ENCODE data around the gene STAU1. TPM values are rescaled to one million over a fixed set of nuclear protein-coding genes. Genes with fewer than 3 reads are reported as not detected.

STAU1 gene
- polyA plus RNA-seq, 1 donor (not counting 4 experiments of a cell fraction or from before 2014, with no cell fraction given): 55.3 TPM

GRCh38 chr20:49096203-49096730 lies 91.9 kb downstream of the STAU1 start:
- H3K27ac ChIP-seq (ENCODE audit: control insufficient read depth, insufficient read depth, low read length): no peak overlapping the region
- H3K9me1 ChIP-seq (ENCODE audit: control insufficient read depth, extremely low read depth, insufficient read depth, low read length): no peaks in the 10 kb centered on the region
- DNase-seq (ENCODE audit: low read depth, low spot score) (no peak), FAIRE-seq (no peak)
- no peak for TF ChIP-seq CTCF (optimal IDR thresholded peaks at IDR 0.05 in 1 of 3, IDR thresholded peaks at IDR 0.05 in 1 of 3, conservative IDR thresholded peaks at IDR 0.05 in 1 of 3; ENCODE audit: extremely low read depth in 1 of 3, insufficient read depth in 2 of 3, low read length in 3 of 3)
- no peak for TF ChIP-seq EZH2 (IDR thresholded peaks at IDR 0.05; ENCODE audit: low read length)
- H3K27me3 ChIP-seq (ENCODE audit: control insufficient read depth, extremely low read depth, insufficient read depth, low read length): no peaks in the 10 kb centered on the region
- no peak overlapping the region for H3K9ac ChIP-seq (ENCODE audit: control insufficient read depth, extremely low read depth, insufficient read depth, low read length)
- peaks cover 11% of the 10 kb centered on the region for H3K79me2 ChIP-seq (ENCODE audit: control insufficient read depth, insufficient read depth, low read length)
- dilution Hi-C loops (cut with MboI; ENCODE audit: extremely low pct_ligation_motif_present, low sequenced_read_pairs): no loop called here
- peaks cover 4% of the 10 kb centered on the region for H4K20me1 ChIP-seq (ENCODE audit: control insufficient read depth, extremely low read depth, insufficient read depth, low read length)
- no peak overlapping the region for H3K4me2 ChIP-seq (ENCODE audit: control insufficient read depth, extremely low read depth, insufficient read depth, low read depth, low read length)
- H2AFZ ChIP-seq (ENCODE audit: control insufficient read depth, low read length): no peak overlapping the region
- H3K4me3 ChIP-seq (ENCODE audit: control insufficient read depth in 2 of 3, extremely low read depth in 1 of 3, insufficient read depth in 2 of 3, low read depth in 1 of 3, low read length in 3 of 3): no peak overlapping the region
- peaks cover 22 to 54% of the 10 kb centered on the region in 2 experiments for H3K36me3 ChIP-seq (ENCODE audit: control insufficient read depth in 2 of 2, extremely low read depth in 1 of 2, insufficient read depth in 2 of 2, low read length in 2 of 2)
- no peaks in the 10 kb centered on the region for H3K9me3 ChIP-seq (ENCODE audit: control insufficient read depth, low read depth, low read length)
- no peaks in the 10 kb centered on the region for H3K4me1 ChIP-seq (ENCODE audit: control insufficient read depth, extremely low read depth, insufficient read depth, low read length)

GRCh38 chr20:49091762-49092161 lies 96.4 kb downstream of the STAU1 start:
- no peak overlapping the region for H3K4me3 ChIP-seq (ENCODE audit: control insufficient read depth in 2 of 3, extremely low read depth in 1 of 3, insufficient read depth in 2 of 3, low read depth in 1 of 3, low read length in 3 of 3)

More at GRCh38 chr20:49091762-49092161, 96.4 kb downstream of the STAU1 start:
- TF ChIP-seq CTCF (optimal IDR thresholded peaks at IDR 0.05 in 1 of 3, IDR thresholded peaks at IDR 0.05 in 1 of 3, conservative IDR thresholded peaks at IDR 0.05 in 1 of 3; ENCODE audit: extremely low read depth in 1 of 3, insufficient read depth in 2 of 3, low read length in 3 of 3) (no peak), EZH2 (IDR thresholded peaks at IDR 0.05; ENCODE audit: low read length) (no peak)
- FAIRE-seq (no peak), DNase-seq (ENCODE audit: low read depth, low spot score) (no peak)
- H3K36me3 ChIP-seq (ENCODE audit: control insufficient read depth in 2 of 2, extremely low read depth in 1 of 2, insufficient read depth in 2 of 2, low read length in 2 of 2): peaks cover 28 to 50% of the 10 kb centered on the region in 2 experiments
- H3K27ac ChIP-seq (ENCODE audit: control insufficient read depth, insufficient read depth, low read length): no peak overlapping the region
- no peak overlapping the region for H3K9ac ChIP-seq (ENCODE audit: control insufficient read depth, extremely low read depth, insufficient read depth, low read length)
- no peaks in the 10 kb centered on the region for H3K27me3 ChIP-seq (ENCODE audit: control insufficient read depth, extremely low read depth, insufficient read depth, low read length)
- H3K4me2 ChIP-seq (ENCODE audit: control insufficient read depth, extremely low read depth, insufficient read depth, low read depth, low read length): no peak overlapping the region
- dilution Hi-C loops (cut with MboI; ENCODE audit: extremely low pct_ligation_motif_present, low sequenced_read_pairs): no loop called here
- peaks cover 2% of the 10 kb centered on the region for H3K79me2 ChIP-seq (ENCODE audit: control insufficient read depth, insufficient read depth, low read length)
- H3K4me1 ChIP-seq (ENCODE audit: control insufficient read depth, extremely low read depth, insufficient read depth, low read length): no peaks in the 10 kb centered on the region
- no peaks in the 10 kb centered on the region for H3K9me1 ChIP-seq (ENCODE audit: control insufficient read depth, extremely low read depth, insufficient read depth, low read length)
- no peak overlapping the region for H2AFZ ChIP-seq (ENCODE audit: control insufficient read depth, low read length)
- H4K20me1 ChIP-seq (ENCODE audit: control insufficient read depth, extremely low read depth, insufficient read depth, low read length): no peaks in the 10 kb centered on the region
- no peaks in the 10 kb centered on the region for H3K9me3 ChIP-seq (ENCODE audit: control insufficient read depth, low read depth, low read length)
